Kidney glomerular epithelial cell (primary cell): ENCODE results near the gene KCNQ2.
"Not testable (repeated sequence)": the region's sequence is repeated elsewhere in the genome, so short reads cannot be mapped to it uniquely, and the experiment has no call there.

Experiments used
- DNase-seq: peaks from one replicate; lab custom pipeline; 2025; lab: John Stamatoyannopoulos, UW

The KCNQ2 gene

DNA sequence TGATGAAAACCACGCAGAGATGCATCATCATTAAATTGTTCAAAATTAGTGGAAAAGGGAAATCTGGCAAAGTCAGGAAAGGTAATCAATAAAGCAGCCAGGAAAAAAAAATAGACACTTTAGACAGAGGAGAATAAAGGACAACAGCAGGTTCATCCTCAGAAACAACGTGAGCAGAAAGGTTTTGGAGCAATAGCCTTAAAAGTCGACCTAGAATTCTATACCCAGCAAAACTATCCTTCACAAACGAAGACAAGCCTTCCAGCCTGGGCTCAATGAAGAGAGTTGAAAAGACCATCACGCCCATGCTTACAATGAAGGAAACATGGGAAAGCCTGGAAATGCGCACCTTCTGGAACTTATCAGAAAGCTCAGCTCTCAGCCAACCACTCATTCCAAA is 86.6 kb downstream of the KCNQ2 start:
- DNase-seq = no peak

DNA sequence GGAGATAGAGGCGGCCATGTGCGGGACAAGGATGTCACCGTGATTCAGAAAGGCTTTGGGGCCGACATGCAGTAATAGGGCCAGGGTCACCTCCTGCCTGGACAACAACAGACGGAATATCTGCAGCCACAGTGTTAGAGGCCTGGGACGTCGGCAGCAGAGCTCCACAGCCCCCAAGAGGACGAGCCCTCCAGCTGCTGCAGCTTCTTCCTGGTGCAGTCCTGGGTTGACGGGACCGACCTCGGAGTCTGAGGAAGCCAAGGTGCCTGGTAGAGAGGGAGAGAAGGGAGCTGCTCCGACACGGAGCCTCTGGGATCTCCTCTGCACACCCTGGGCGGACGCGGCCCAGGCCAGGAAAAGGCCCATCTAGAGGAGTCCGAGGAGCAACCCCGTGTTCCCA is 88.1 kb downstream of the KCNQ2 start:
- DNase-seq = no peak

DNA sequence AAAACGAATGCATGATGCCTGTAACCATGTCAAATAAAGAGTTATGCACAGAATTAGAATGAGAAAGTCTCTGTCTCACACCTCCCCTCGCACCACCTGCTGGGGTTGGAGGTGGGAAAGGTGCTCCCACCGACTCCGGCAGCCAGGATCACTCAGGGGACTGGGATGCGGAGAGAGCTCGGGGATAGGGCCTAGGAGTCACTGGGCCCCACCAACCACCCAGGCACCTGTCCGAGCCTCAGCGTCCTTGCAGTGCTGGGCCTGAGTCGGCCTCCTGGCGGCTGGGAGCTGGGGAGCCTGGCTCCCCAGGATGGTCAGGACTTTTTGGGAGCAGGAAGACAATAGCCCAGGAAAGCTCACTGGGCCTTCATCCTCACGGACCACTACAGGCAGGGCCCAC is 88.9 kb downstream of the KCNQ2 start:
- DNase-seq = no peak

DNA sequence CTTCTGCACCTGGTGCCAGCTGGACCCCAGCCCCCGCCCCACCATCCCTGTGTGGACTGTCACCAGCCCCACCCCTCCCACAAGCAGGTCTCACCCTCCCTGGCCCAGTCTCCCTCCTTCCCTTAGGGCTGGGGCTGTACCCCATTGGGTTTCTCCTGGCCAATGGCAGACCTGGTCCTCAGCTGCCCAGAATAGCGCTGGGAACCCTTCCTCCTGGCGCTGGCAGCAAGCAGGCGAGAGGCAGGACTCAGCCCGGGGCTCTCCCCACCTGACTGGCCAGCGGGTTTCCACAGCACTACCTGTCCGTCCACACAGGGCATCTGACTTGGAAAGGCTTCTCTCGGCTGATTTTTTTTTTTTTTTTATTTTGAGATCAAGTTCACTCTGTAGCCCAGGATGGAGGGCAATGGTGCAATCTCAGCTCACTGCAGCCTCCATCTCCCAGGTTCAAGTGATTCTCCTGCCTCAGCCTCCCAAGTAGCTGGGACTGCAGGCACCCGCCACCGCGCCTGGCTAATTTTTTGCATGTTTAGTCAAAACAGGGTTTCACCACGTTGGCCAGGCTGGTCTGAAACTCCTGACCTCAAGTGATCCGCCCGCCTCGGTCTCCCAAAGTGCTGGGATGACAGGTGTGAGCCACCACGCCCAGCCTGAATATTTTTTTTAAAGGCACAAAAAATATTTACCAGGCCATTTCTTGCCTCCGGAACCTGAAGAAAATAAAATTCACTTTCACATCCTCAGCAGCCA is 89.7 kb downstream of the KCNQ2 start:
- no peak for DNase-seq

DNA sequence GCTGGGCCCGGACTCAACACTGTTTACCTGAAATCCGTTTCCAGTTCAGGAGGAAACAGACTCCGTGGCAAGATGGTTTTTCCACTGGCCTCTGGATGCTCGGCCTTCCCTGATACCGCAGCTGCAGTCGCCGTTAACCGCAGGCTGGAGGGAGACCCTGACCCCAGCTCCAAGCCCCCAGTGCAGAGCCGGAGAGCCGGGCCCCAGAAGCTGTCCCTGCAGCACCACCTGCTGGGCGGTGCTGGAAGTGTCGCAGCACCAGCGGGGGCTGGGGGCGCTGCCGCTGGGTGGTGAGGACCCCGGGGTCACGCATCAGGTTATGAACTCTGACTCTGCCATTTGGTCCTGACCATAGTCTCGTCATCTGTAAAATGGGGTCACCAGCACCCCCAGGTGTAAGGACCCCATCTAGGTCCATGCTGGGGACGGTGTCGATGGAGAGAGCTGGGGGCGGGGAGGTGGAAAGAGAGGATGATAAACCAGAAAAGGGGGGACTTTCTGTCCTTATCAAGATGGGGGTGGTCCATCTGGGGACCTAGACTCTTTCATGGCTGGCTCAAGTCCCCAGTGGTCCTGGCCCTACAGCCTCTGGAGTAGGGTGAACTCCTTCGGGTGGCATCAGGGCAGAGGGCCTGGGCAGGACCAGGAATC is 90.5 kb downstream of the KCNQ2 start:
- no peak for DNase-seq

DNA sequence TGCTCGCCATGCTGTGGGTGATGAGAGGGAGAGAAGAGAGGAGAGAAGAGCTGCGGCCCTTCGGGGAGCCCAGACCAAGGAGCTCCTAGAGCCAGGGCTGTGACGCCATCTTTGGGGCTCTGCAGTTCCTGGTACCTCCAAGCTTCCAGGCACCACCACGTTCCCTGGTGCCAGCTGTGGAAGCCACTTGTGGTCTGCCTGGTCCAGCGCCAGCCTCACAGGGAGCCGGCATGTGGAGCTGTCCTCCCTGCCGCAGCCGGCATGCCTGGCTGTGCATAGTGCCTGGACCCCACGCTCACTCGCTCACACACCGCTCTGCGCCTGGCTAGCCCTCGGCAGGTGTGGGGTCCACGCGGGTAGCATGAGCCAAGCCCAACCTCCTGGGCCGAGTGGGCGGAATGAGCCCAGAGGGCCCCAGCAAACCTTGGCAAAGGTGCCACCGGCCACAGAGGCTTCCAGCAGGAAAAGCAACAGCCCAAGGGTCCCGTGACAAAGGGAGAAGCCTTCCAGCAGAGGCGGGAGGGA is 92.0 kb downstream of the KCNQ2 start:
- no peak for DNase-seq

DNA sequence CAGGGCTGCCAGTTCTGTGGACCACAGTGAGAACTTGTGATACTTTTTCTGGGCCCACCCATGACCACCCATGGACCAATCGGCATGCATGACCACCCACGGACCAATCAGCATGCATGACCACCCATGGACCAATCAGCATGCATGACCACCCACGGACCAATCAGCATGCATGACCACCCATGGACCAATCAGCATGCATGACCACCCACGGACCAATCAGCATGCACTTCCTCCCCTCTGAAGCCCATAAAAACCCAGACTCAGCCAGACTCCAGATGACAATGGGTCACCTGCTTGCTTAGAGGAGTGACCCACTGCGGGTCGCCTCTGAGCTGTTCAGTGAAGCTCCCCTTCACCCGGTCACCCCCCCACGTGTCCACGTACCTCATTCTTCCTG is 92.6 kb downstream of the KCNQ2 start:
- DNase-seq = not testable (repeated sequence)

DNA sequence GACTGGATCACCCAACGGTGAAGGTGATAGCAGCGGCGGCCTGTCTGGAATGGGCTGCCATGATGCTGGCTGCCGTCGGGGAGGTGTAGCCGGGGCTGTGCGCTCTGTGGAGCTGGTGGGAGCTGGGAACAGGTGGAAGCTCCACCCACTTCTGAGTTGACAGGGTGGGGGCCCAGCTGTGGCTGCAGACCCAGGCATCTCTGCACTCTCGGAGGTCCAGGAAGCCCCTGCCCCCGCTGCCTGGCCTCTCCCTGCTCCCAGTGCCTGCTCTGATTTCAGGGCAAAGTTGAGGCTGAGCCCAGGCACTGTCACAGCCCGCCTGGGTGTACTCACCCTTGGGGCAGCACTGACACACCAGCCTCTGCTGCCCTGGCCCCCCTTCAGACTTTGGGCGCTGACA is 93.2 kb downstream of the KCNQ2 start:
- no peak for DNase-seq

DNA sequence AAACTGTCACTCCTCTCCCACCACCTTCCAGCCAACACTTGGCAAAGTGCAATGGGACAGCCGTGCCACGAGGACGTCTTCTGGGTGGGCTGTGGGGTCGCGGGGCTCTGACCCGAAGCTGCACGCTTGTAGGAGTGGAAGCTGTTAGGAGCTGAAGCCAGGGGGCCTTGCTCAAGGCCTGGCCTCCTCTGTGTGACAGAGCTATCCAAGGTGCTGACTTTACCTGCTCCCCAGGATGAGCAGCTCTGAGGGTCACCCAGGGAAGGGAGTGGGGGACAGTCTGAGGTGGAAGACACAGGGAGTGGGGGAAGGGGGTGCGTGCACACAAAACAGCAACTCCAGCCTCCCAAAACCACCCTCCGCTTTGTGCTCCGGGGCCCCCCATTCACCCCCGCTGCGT is 93.8 kb downstream of the KCNQ2 start:
- DNase-seq = no peak

DNA sequence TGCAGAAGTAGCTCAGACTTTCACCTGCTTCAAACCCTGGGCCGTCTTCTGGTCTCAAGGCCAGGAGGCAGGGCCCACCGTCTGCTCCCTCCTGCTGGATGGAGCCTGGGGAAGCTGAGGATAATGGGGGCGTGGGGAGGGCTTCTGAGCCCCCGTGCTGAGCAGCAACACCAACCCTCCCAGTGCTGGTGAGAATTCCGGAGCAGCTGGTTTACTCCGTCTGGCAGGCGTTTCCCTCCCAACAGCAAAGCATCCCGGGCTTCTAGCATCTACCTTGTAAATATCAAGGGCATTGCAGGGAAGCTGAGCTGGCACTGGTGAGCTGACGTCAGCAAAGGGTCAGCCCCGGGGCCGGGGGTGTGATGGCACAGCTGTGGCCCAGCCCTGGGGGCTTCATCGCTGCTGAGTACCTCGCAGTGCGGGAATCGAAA is 94.5 kb downstream of the KCNQ2 start:
- DNase-seq = no peak

DNA sequence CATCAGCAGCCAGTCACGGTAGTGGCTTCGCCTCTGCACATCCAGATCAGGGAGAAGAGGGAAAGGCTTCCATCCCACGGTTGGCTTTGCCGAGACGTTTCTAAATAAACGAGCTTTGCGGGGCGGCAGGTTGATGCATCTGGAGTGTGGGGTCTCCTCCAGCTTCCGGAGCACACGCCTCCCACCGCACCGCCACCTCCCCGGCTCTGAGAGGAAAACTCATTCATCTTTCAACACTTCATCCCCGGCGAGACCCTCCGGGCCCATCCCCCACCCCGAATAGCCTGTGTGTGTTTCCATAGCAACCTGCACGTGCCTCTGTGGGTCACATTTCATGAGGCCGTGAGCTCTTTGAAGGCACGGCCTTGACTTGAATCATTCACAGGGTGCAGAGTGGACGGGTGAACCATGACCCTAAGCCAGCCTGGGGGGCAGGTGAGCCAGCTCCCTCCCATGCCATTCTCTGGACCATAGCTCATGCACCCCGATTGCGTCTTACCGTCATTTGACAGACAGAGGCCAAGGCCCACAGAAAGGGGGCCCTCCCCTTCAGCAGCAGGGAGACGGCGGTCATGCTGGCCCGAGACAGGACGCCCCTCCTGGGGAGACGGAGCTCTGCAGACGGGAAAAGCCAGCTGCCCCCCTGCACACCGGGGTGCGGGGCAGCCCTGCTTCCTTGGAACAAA is 95.1 kb downstream of the KCNQ2 start:
- DNase-seq = no peak

DNA sequence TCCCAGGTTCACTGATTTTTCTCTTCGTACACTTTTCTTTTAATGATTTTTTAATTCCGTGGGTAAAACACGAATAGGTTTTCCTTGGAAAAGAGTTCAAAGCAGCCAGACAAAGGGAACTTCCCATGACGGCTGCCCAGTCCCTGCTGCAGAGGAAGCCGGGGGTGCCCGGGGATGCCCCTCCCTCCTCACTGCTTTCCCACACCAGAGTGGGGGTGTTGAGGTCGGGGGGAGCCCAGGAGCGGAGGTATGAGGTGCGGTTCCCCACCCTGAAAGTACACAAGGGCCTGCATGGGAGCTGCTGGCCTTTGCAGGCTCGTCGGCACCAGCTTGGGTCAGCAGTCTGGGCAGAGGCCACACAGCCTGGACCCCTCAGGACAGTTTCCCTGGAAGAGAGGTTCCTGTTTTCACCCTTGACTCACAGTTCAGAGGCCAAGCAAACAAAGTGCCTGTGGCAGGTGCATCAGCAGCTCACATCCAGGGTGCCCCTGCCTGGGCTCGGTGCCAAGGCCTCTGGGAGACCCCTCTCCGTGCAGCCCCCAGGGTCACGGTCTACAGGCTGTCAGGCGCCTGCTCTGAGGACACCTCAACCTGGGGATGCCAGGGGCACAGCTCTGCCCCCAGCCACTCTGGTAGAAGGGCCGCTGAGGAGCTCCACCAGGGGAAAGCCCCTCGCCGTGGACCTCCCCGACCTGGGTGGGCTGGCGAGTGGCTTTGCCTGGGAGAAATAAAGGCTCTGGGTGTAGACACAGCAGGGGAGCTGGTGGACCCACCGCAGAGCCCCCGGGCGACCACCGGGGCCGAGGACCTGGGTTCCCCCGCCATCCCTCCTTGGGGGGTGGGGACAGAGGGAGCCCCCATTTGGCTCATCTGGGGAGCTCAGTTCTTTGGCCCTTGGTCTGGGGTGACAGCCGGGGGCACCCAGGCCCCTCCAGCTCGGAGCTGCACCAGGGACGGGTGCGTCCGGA is 95.9 kb downstream of the KCNQ2 start:
- no peak for DNase-seq

DNA sequence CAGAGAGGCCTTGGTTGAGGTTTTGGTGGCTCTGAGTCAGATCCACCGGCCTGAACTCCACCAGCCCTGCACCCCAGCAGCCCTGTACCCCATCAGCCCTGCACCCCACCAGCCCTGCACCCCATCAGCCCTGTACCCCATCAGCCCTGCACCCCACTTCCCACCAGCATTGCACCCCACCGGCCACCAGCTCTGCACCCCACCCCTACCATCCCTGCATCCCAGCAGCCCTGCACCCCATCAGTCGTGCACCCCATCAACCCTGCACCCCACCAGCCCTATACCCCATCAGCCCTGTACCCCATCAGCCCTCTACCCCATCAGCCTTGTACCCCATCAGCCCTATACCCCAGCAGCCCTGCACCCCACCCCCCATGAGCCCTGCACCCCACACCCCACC is 97.0 kb downstream of the KCNQ2 start:
- no peak for DNase-seq

DNA sequence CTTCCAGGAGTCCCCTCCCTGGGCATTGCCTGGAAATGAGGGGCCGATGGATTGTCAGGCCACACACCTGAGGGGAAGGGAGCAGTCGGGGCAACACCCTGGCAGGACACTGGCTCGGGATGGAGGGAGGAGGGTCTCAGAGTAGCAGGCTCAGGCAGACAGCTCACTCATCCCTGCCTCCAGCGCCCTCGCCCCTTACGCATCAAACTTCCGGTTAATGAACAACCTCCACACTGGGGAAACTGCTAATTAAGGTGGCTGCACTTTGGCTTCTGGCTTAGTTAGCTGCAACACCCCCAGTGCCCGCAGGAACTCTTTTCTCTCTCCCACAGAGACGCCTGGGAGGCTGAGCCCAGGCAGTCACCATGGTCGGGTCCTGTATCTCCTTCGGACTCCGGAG is 98.0 kb downstream of the KCNQ2 start:
- DNase-seq = no peak

DNA sequence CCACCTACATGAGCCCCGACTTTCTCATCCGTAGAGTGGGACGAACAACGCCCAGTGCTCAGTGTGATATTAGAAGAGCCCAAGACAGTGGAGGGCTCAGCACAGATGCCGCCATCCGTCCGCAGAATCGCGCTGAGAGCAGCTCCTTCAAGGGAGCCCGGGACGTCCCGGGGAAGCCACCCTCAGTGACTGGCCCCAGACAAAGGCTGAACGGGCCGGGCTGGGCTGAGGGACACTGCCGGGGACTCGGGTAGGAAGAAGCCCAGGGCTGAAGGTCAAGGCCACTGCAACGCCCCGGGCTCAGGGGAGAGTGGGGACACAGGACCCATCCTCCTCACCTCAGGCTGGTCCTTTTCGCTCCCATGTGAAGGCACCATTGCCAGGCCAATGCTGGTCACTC is 98.5 kb downstream of the KCNQ2 start:
- DNase-seq = no peak

DNA sequence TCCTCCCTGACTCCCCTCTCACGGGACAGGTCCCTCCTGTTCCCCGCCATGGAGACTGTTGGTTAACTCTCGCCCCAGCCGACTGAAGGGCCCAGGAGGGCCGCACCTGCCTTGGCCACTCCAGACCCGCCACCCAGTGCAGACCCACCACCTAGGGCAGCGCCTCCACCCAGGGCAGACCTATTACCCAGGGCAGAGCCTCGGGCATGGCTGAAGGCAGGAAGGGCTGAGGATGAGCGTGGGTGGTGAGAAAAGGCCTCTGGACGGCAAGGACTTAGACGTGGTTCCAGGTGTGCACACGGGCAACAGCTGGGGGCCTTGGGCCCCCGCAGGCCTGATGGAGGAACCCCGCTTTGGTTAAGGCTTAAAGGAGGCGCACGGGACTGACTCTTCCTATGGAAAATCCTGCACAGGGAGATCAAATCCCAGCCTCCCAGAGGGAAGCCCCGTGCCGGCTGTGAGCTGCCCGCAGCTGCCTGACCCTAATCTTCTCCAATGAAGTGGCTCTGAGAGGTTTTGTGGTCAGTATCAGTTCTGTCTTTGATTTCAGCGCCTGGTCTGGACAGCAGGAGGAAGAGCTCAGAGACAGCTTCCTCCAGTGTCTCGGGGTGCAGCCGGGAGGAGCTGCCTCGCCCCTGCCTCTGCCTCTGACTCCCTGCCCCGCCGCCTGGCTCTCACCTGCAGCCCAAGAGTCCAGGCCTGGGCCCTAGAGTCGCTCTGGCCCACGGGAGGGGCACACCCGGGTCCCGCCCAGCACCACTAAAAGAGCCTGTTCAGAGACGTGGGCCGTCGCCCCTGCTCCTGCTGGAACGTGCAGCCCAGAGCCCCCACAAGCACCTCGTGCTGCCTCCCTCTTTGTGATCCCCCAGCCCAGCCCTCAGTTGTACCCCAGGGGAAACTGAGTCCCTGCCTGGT is 99.2 kb downstream of the KCNQ2 start:
- no peak for DNase-seq

DNA sequence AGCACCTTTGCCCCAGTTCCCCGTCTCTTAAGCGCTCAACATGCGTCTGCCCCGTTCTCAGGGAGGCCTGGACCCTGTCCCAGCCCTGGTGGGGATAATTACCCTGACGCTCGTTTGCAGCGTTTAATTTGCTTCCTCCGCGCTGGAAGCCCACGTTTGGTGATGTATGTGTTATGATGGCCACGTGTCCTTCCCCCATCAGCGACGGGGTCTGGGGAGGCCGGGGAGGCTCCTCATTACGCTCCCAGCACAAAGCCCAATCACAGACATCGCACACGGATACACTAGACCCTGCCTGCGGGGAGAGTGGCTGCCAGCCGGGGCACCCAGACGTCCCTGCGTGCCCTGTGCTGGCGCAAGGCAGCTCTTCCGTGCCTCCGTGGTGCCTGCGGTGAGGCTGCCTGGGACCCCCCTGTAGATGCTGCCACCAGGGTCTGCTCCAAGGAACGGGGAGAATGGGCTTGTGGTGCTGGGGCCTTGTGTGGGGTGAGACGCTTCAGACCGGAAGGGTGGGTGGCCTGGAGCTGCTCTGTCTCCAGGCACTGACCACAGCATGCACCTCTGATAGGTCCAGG is 101.1 kb downstream of the KCNQ2 start:
- DNase-seq = no peak

DNA sequence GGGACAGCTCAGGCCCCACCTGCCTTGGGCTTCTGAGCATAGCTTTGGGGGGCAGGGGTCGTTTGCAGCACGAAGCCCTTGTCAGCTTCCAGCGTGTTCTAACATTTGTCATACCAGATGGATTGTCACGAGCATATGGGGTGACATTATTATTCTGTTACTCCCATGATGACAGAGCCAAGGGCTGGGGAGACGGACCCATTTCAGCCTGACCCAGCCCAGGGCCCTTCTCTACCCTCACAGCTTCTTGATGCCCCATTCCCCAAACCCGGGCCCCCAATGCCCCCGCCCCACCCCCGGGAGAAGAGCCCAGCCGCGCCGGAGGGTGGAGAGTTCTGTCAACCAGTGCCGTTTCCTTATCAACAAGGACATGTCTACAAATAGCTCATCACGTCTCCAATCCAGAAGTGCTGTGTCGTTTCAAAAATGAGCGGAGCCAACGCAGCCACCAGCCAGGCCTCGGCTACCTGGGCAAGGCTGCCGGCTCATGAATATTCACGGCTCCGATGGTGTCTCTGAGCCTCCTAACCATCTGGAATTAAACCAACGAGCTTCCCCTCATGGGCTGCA is 101.8 kb downstream of the KCNQ2 start:
- no peak for DNase-seq

DNA sequence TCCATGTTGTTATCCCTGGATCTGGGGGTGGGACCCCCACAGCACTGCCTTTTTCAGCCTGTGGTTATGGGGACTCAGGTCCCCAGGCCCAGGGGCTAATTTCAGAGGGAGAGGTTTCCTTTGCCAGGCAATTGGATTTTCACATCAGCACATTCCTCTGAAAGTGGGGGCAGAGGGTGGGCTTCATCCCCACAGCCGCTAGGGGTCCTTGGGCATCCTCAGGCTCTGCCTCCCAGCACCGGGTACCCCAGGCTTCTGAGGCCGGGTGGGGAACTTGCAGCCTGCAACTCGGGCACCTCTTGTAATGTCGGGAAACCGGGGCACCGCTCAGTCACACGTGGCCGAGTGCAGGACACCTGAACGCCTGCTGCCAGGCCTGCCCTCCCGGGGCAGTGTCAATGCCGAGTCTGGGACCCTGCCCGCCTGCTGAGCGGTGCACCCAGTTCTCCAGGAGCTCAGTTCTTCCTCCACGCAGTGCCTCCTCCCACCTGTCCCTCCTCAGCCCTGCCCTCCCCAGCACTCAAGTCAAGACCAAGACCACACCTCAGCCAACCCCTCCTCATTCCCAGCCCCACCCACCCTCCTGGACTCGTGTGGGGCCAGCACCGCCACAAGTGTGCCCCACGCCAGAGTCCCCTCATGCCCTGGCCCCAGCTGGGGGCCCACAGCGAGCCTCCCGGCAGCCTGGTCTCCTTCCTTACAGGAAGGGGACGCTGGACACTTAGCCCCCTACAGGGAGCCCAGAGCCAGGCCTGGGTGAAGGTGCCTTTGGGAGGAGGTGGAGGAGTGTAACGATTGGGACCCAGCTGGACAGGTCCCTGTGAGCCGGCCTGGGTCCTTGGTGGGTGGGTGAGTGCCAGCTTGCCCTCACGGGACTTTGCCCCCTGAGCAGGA is 102.5 kb downstream of the KCNQ2 start:
- DNase-seq = no peak
